Measurements from ENCODE around the gene GNAQ.
"Not testable (repeated sequence)": the region's sequence is repeated elsewhere in the genome, so short reads cannot be mapped to it uniquely, and the experiment has no call there.

The GNAQ gene

GRCh38 chr9:77865385-77866047 lies 166.1 kb downstream of the GNAQ start:
- DNase-seq, result no peak

GRCh38 chr9:77864211-77864889 lies 167.3 kb downstream of the GNAQ start:
- DNase-seq, result no peak

- DNase-seq, result not testable (repeated sequence)
Measured at GRCh38 chr9:77863638-77864037, 168.0 kb downstream of the GNAQ start.

- DNase-seq, result not testable (repeated sequence)
Measured at GRCh38 chr9:77860953-77861352, 170.7 kb downstream of the GNAQ start.

- no peak for DNase-seq
Measured at GRCh38 chr9:77857513-77858259, 173.9 kb downstream of the GNAQ start.

GRCh38 chr9:77856615-77857014 lies 175.0 kb downstream of the GNAQ start:
- no peak for DNase-seq

- DNase-seq, result no peak
Measured at GRCh38 chr9:77854916-77855311, 176.7 kb downstream of the GNAQ start.

GRCh38 chr9:77854258-77854915 lies 177.2 kb downstream of the GNAQ start:
- no peak for DNase-seq

- DNase-seq, result no peak
Measured at GRCh38 chr9:77853716-77854115, 177.9 kb downstream of the GNAQ start.

GRCh38 chr9:77851882-77852595 lies 179.6 kb downstream of the GNAQ start:
- DNase-seq, result no peak

- no peak for DNase-seq
Measured at GRCh38 chr9:77848897-77849296, 182.7 kb downstream of the GNAQ start.

- no peak for DNase-seq
Measured at GRCh38 chr9:77848404-77848803, 183.2 kb downstream of the GNAQ start.

GRCh38 chr9:77847626-77848025 lies 184.0 kb downstream of the GNAQ start:
- no peak for DNase-seq

GRCh38 chr9:77847059-77847499 lies 184.5 kb downstream of the GNAQ start:
- no peak for DNase-seq

GRCh38 chr9:77844415-77844814 lies 187.2 kb downstream of the GNAQ start:
- DNase-seq, result no peak

GRCh38 chr9:77843871-77844155 lies 187.8 kb downstream of the GNAQ start:
- no peak for DNase-seq

GRCh38 chr9:77843076-77843870 lies 188.3 kb downstream of the GNAQ start:
- no peak for DNase-seq

- DNase-seq, result no peak
Measured at GRCh38 chr9:77841739-77842386, 189.7 kb downstream of the GNAQ start.

- no peak for DNase-seq
Measured at GRCh38 chr9:77839459-77840140, 192.0 kb downstream of the GNAQ start.

GRCh38 chr9:77838986-77839385 lies 192.6 kb downstream of the GNAQ start:
- DNase-seq, result no peak
